Stimulated activated CD8-positive, alpha-beta memory T cell treated with anti-CD3 and anti-CD28 coated beads, Interleukin-4, amount 100 ng/mL, for 48 hours (primary cell): Measurements from ENCODE around the gene SORT1.
"Not testable (repeated sequence)": the region's sequence is repeated elsewhere in the genome, so short reads cannot be mapped to it uniquely, and the experiment has no call there.

Experiments used
- DNase-seq: peaks from one replicate; pipeline ENCODE4 v3.0.0-alpha.2; 2020

The SORT1 gene

DNA sequence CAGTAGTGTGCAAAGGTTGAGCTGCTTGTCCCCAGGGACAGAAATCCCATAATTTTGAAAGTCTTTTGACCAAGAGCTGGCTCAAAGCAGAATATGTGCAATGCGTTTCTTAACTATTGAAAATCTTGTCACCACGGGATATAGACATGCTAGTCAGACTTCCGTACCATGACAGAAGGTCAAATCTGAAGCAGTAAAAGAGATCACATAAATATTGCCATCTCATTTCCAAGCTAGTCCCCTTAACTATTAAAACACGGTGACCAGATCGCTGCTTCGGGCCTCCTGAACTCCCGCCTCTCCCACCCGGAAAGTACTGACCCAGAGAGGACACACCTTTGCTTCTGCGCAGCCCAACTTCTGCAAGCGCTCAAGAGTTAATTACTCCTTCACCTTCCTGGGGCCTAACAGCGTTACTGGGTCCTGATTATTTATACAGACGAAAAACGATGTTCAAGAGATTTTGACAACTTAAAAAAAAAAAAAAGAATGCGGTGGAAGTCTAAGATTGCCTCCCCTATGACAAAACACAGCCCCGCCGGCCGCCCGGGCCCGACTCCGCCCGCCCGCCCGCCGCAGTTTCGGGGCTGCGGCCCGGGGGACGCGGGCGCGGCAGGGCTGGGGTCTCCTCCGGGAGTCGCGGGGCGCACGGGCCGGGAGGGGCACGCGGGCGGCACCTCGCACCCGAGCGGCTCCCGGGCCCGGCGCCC is 692 bp downstream of the SORT1 start:
- no peak for DNase-seq

DNA sequence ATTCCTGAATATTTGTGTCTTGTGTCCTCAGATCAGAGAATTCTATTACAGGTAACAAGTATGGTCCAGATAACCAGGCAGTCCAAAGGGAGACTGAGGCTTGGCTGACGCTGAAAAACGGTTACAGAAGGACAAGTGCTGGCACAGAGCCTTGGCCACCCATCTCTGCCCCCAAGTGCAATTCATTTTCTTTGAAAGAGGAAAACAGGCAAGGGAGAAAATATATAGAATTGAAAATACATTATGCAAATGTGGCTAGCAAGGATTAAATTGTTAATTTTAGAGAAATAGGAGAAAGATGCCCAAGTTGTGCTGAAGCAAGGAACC is 1.2 kb downstream of the SORT1 start:
- DNase-seq, result no peak

DNA sequence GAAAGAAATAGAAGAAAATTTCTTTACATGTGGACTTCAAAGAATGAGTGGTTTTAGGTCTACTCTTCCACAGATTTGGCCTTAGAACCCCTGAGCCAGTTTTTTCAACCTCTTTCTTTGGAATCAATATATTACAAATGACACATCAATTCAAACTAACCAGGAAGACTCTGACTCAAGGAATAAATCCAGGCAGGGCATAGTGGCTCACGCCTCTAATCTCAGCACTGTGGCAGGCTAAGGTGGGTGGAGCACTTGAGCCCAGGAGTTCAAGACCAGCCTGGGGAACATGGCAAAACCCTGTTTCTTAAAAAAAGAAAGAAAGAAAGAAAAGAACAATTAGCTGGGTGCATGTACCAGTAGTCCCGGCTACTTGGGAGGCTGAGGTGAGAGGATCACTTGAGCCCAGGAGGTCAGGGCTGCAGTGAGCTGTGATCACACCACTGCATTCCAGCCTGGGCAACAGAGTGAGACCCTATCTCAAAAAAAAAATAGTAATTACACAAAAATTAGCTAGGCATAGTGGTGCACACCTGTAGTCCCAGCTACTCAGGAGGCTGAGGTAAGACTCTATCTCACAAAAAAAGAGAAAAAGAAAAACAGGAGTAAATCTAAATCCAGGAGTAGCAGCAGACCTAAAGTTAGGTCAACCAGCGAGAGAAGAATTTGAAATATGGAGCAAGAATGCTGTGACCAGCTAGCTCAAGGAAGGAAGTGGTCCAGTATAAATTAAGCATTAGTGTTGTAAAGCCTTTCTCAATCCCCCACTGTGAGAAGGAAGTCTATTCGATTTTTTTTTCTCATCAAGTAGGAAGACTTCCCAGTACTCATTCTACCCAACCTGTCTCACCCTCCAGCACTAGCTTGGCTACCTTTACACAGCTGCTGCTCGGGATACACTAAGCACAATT is 1.9 kb downstream of the SORT1 start:
- no peak for DNase-seq

DNA sequence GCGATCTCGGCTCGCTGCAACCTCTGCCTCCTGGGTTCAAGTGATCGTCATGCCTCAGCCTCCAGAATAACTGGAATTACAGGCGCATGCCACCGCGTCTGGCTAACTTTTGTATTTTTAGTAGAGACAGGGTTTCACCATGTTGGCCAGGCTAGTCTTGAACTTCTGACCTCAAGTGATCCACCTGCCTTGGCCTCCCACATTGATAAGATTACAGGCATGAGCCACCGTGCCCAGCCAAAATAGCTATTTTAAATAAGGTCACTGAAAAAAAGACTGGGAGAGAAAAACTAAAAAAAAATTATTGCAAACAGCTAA is 2.5 kb downstream of the SORT1 start:
- DNase-seq, result not testable (repeated sequence)

DNA sequence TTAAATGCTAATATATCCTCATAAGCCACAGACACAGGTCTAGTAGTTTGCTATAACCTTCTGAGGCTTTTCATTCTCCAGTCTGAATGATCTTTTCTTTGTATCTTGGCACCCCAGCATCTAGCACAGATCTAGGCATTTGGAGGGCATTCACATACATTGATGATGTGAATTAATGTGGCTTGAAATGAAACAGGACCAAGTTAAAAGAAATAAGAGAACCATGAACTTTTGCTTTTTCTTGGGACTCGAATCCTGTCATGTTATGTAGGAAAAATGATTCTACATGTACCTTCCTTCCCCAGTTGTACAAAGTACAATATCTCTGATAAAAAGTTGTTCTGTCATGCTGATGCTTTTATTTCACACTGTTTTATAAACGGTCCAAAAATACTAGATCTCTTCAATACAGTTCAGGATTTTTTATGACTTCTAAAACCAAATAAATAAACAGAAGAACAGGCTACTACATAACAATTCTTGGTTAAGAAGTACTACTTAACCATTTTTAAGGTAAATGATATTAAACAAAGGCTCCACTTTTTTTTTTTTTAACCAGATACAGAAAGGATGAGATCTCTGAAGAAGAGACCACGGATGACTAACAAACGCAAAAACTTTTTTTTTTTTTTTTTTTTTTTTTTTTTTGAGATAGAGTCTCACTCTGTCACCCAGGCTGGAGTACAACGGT is 3.0 kb downstream of the SORT1 start:
- DNase-seq, result no peak

DNA sequence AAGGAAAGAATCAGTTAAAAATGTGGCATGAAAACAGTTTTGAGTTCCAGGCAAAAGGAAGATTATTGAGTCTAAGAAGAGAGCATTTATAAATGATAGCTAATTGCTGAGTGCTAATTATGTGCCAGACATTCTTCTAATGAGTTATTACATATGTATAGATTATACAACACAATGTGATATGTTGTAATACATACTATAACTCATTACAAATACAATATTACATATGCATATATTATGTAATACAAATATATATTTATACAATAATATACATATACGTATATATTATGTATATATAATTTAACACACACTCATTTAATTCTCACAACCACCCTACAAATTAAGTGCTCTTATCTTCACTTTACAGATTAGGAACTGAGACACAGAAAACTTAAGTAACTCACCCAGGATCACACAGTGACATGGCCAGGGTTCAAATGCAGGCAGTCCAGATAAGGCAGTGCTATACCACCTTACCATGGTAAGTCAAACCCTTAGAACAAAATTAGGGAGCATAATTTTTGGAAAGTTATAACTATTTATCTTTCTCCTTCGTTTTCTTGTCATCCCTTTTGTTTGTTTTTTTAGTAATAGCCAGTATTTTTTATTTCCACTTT is 4.0 kb downstream of the SORT1 start:
- DNase-seq, result no peak

DNA sequence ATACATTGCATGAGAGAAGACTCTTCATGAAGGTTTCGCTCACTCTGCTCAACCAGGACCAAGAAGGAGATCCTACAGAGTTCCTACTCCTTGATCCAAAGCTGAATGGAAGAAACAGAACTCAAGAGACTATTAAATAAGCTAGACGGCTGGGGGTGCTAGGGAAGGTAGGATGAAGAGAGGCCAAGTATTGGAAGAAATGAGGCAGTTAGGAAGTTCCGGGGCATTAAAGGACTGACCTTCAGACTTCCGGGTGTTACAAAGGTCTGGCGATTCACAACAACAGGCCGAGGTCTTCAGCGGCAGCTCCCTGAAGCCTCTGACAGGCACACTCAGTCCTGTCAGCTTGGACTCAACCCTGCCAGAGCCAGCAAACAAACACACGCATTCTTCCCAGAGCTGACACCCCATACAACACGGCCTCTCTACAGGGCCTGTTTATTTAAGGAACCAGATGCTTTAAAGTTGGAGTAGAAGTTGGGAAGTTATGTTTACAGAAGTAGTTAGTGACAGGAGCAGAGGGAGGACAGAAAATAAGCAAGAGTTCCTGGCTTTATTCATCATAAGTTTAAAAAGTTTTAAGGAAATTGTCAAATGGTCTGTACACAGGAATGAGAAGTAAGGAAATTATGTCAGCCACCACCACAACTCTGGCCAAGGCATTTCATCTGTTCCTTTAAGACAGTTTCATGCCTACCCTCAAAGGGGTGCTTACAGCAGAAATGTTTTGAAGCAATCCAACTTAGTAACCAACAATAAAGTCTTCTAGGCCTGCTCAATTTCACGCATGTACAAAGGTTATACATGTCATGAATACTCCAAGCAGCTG is 4.7 kb downstream of the SORT1 start:
- DNase-seq, result no peak

DNA sequence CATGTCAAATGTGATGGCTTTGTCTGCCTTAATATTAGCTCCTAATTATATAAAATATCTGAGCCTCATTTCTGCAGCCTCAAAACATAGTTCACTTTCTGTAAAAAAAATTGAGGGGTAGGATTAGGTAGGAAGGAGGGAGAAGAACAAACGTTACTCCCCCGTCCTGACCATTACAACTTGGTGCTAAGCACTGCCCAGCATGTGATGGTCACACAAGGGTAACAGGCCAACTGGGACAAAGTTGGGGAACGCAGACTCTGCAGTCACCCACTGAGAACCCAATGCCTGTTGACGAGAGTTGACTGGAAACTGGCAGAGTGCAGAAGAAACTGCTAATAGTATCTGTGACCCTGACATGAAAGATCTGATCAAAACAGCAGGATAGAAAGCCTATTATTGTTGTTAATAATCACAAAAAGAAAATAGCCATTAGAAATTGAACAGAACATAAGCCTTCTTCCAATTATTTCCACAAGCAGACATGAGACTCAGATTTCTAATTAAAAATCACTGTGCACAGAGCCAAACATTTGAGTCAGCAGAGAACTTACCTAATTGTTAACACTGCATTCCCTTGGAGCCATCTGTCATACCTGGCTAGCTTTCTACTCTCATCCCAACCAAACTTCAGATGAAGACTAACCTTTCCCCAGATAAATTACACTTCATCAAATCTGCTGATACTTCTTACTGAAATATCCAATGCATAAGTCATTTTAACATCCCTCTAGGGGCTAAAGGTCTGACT is 5.5 kb downstream of the SORT1 start:
- DNase-seq, result no peak

DNA sequence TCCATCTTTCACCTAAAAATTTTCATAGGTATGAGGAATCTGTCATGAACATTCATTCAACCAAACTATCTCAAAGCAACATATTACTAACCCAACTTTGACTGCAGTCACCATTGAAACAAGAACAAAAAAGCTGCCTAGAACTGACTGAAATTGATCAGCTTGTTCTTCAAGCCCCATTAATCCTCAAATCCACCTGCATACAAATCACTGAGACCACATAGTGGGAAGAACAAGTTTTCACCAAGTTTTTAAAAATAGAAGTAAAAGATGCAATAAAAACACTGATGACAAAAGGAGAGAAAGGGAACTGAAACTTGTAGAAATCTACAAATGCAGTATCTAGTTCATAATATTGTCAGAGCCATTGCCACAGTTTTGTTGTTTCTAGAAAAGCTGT is 6.1 kb downstream of the SORT1 start:
- DNase-seq, result no peak

DNA sequence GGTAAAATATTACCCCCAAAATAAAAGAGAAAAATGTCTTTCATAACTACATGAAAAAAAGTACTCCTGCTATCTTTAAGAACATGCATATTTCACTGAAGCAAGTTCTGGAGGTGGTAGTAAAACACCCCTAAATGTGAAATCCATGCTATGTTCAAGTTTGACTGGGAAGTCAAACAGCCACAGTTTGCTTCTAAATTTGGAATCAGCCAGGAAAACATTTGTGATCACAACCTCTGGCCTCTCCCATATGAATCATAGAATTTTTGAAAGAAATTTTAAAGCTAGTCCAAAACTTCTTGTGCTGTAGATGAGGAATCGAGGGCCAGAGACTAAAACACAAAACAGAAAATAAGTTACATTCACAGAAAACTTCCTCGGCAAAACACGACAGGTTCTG is 6.6 kb downstream of the SORT1 start:
- no peak for DNase-seq

DNA sequence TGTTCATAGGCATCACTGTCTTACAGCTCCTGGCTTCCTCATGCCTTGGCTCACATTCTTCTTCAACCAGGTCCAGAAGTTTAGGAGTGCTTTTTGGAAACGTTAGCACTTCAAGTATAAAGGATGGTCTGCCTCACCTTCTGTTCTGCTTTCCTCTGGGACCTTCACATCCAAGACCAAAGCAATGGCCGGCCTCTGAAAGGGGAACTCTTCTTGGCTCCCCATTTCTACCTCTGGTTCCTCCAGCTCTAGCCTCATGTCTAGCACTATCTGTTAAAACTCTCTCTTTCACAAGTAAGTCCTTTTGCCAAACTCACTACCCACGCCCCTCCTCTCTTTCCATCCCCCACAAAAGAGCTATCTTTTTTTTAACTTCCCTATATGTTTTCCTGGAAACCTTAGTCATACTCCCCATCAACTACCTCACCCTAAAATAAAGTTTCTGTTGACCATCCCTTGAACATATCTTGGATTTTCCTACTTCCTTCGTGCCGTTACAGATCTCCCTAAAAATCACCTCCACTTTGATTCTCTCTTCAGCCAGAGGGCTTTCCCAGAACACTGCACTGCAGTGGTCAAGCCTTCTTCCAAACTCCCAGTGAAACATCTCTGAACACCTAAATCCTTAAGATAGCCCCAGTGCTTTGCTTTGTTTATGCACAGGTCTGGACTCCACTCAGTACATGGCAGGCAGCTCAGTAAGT is 7.9 kb downstream of the SORT1 start:
- DNase-seq, result no peak

DNA sequence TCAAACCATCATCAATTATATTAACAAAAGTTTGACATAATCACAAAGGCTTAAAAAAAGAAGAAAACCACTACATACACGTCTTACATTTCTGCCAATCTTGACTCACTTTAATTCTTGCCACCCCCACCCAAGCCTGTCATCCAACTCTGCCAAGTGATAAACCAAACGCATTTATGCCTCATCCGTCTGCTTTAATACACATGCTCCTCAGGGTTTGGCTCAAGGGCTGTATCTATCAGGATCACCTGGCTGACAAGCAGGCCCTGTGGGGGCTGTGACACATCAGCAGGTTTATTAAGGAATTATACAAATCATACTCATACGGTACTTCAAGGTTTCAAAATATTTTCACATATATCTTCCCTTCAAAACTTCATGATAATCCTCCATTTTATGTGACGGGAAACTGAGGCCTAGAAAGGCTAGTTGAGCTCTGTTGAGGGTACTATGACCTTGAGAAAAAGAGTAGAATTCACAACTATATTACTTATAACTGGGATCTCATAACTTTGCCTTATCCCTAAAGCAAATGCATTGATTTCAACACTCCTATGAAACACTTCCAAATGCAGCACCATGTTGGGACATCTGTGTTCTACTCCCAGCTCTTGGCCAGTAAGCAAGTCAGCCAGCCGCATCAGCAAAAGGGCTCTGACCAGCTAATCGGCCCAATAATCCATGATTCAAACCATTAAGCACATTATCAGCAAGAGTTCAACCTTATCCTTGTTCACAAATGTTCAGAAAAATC is 8.7 kb downstream of the SORT1 start:
- DNase-seq, result no peak

DNA sequence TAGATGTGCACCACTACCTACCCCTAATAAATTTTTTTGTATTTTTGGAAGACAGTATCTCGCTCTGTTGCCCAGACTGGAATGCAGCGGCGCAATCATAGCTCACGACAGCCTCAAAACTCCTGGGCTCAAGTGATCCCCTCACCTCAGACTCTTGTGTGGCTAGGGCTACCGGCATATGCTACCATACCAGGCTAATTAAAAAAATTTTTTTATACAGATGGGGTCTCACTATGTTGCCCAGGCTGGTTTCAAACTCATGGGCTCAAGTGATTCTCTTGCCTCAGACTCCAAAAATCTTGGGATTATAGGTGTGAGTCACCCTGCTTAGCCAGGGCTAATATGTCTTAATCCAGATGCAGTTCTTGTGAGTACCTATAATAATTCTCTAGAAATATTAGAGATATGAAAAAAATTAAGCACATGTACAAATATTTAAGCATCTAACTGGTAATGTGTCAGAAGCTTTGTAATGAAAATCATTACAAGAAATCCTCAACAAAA is 9.5 kb downstream of the SORT1 start:
- DNase-seq, result no peak

DNA sequence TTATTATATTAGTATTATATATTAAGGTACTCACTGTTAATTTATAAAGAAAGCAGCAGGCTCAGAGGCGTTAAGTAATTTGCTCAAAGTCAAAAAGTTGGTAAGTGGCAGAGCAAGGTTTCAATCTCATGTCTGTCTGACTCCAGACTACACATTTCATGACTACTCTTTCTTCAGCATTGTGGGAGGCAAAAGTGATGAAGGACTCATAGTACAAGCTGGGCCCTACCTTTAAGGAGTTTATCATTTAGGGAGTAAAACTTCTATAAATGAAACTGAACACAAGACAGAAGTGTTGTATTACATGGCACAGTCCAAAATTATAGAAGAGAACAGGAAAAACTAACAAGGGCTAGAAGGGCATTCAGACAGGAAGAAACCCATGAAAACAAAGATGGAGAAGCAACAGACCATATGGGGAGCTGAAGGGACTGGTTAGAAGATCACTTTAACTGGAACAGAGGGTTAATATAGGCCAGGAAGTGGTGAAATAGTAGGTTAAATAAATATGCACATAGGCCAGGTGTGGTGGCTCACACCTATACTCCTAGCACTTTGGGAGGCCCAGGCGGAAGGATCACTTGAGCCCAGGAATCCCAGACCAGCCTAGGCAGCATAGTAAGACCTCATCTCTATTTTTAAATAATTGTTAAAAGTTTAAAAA is 11.5 kb downstream of the SORT1 start:
- no peak for DNase-seq

DNA sequence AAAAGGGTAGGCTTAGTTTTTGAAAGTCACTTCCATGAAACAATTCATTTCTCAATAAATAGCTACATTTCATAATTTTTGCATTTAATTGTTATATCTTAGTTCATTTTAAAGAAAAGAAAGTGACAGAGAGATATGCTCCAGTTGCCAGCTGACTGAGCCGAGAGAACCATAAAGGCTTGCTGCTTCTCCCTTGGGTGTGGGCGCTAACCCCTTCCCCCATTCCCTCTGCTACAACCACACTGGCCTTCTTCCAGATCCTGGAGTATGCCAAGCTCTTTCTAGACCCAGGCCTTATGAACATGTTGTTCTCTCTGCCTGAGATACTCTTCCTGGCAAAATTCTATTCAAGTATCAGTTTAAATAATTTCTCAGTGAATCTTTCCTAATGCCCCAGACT is 12.3 kb downstream of the SORT1 start:
- no peak for DNase-seq

DNA sequence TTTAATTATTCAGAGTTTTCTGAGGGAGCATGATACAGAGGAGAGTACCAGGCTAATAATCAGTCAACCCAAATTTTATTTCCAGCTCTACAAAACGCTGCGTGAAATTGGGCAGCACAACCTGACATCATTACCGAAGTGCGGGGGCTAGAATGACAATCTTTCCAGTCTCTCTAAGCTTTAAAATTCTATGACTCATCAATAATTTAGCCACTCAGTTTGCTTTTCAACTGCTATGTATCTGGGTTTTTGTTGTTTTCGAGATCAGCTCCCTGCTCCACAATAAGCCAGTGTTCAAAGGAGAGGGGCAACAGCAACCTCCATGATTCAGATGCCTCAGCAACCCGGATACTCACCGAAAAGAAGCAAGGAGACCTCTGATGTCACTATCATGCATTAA is 13.9 kb downstream of the SORT1 start:
- no peak for DNase-seq

DNA sequence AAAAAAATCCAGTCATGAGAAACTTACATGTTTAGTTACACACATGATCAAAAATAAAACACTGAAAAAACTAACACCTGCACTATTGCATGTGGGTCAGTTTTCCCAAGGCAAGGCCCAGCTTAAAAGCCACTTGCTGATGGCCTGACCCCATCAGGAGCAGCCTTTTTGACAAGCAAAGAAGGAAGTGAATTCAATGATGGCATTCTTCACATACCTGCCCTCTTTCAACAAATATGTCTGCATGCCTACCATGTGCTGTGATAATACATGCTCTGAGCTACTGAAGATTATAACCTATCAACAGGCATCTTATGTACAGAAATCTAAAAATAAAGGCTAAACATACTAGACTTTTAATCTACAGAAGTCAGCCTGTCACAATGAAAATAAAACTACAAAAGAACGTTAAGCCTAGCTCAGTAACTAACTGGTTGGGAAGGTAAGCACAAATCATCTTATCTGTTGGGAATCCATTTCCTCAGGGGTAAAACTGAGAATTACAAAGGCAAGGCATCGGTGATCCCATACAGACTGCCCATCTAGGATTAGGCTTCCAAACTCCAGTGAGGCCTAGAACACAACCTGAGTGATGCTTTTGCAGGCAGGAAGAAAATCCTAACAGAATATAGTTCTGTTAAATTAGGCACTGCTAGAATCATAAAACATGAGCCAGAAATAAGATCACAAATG is 14.5 kb downstream of the SORT1 start:
- DNase-seq, result no peak

DNA sequence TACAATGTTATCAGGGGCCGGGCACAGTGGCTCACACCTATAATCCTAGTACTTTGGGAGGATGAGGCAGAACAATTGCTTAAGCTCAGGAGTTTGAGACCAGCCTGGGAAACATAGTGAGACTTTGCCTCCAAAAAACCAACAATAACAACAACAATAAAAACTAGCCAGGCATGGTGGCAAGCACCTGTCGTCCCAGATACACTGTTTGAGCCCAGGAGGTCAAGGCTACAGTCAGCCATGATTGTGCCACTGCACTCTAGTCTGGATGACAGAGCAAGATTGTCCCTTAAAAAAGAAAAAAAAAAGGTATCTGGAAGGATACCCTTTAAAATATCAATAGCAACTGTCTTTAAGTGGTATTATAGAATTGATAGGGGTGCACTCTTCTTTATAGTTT is 16.1 kb downstream of the SORT1 start:
- DNase-seq, result no peak

DNA sequence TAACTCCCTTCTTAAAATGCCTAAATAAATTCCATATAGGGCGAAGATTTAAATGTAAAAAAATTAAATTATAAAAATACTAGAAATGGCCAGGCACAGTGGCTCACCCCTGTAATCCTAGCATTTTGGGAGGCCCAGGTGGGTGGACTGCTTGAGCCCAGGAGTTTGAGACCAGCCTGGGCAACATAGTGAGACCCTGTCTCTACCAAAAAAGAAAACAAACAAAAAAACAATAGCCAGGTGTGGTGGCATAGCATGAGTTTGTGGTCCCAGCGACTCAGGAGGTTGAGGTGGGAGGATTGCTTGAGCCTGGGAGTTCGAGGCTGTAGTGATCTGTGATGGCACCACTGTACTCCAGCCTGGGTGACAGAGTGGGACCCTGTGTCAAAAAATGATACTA is 17.8 kb downstream of the SORT1 start:
- no peak for DNase-seq
